ENCODE data around the gene EFCAB12.

The EFCAB12 gene

DNA sequence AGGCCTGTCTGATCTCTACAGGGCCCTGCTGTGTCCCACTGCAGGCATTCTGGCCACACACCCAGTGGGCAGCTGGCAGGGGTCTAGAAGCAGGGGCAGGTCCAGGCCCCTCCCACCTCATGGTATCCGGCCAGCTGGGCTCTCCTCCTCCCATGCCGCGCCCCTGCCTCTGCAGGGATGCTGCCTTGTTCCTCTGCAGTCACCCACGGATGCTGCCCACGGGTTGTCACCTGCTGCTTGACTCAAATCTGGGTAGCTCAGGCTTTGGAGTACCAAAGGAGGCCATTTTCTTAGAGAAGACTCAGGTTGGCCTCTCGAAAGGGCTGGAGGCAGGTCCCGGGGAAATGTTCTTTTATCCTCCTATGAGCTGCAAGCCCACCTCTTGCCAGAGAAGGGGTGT is 25.0 kb downstream of the EFCAB12 start:
- Histone ChIP-seq H3K4ac (ENCODE audit: low read length) (no peak overlapping the region), H2AFZ (ENCODE audit: low read length) (peak overlapping the region; percentile 30), H3K4me3 (ENCODE audit: low read length in 2 of 2) (no peak overlapping the region), H3K4me1 (ENCODE audit: control insufficient read depth in 2 of 2, insufficient read depth in 1 of 2, low read depth in 1 of 2, low read length in 2 of 2) (peaks cover 0 to 1% of the 10 kb centered on the region in 2 donors), H3K14ac (ENCODE audit: low read length) (no peak overlapping the region), H4K8ac (ENCODE audit: low read depth, low read length) (no peak overlapping the region), H3K4me2 (ENCODE audit: insufficient read depth, low read length, poor library complexity, severe bottlenecking) (no peak overlapping the region), H2AK5ac (ENCODE audit: low read depth, low read length) (no peak overlapping the region), H4K91ac (ENCODE audit: low read depth, low read length, poor library complexity) (no peak overlapping the region), H3K9ac (ENCODE audit: low read depth, low read length, poor library complexity) (peak overlapping the region; percentile 26), H3K27ac (replicated peaks; ENCODE audit: low read length) (no peak overlapping the region), H2BK5ac (ENCODE audit: low read length) (peak overlapping the region; percentile 83), H2BK120ac (ENCODE audit: low read depth, low read length) (no peak overlapping the region), H3K79me1 (ENCODE audit: low read depth, low read length) (no peaks in the 10 kb centered on the region), H2BK12ac (ENCODE audit: low read length) (no peak overlapping the region), H3K18ac (ENCODE audit: low read length) (no peak overlapping the region), H3K23ac (ENCODE audit: low read depth, low read length, poor library complexity) (no peak overlapping the region), H2BK15ac (ENCODE audit: low read length) (no peak overlapping the region), H3K36me3 (replicated peaks in 1 of 2; ENCODE audit: control insufficient read depth in 2 of 2, insufficient read depth in 2 of 2, low read length in 2 of 2) (no peaks in the 10 kb centered on the region), H3K9me3 (replicated peaks in 1 of 2; ENCODE audit: control insufficient read depth in 2 of 2, insufficient read depth in 1 of 2, low read depth in 1 of 2, low read length in 2 of 2) (no peaks in the 10 kb centered on the region), H3K27me3 (ENCODE audit: control insufficient read depth in 3 of 3, insufficient read depth in 3 of 3, low read depth in 1 of 3, low read length in 3 of 3) (peaks cover 0 to 6% (median 0%) of the 10 kb centered on the region in 3 experiments)
- no peak for DNase-seq (ENCODE audit: low spot score)
- WGBS, 2 donors (ENCODE audit: extremely low coverage in 2 of 2, insufficient read length in 2 of 2, insufficient replicate concordance in 1 of 2): no CpG with 5 or more reads among the region's 7 CpGs

GRCh38 chr3:129402616-129403015 is 25.8 kb downstream of the EFCAB12 start:
- no peak overlapping the region for H3K4ac ChIP-seq (ENCODE audit: low read length)
- no peak overlapping the region for H2AK5ac ChIP-seq (ENCODE audit: low read depth, low read length)
- no peak overlapping the region for H2BK15ac ChIP-seq (ENCODE audit: low read length)
- H3K27ac ChIP-seq (replicated peaks; ENCODE audit: low read length): no peak overlapping the region
- no peak overlapping the region for H2AFZ ChIP-seq (ENCODE audit: low read length)
- no peak overlapping the region for H2BK12ac ChIP-seq (ENCODE audit: low read length)
- H3K14ac ChIP-seq (ENCODE audit: low read length): no peak overlapping the region
- peaks cover 3% of the 10 kb centered on the region for H3K79me1 ChIP-seq (ENCODE audit: low read depth, low read length)
- H2BK120ac ChIP-seq (ENCODE audit: low read depth, low read length): no peak overlapping the region
- peaks cover 0 to 6% (median 0%) of the 10 kb centered on the region in 3 experiments for H3K27me3 ChIP-seq (ENCODE audit: control insufficient read depth in 3 of 3, insufficient read depth in 3 of 3, low read depth in 1 of 3, low read length in 3 of 3)
- H3K4me3 ChIP-seq (ENCODE audit: low read length in 2 of 2): no peak overlapping the region
- H3K18ac ChIP-seq (ENCODE audit: low read length): no peak overlapping the region
- peaks cover 3 to 5% of the 10 kb centered on the region in 2 donors for H3K4me1 ChIP-seq (ENCODE audit: control insufficient read depth in 2 of 2, insufficient read depth in 1 of 2, low read depth in 1 of 2, low read length in 2 of 2)
- H4K91ac ChIP-seq (ENCODE audit: low read depth, low read length, poor library complexity): no peak overlapping the region
- no peaks in the 10 kb centered on the region for H3K9me3 ChIP-seq (replicated peaks in 1 of 2; ENCODE audit: control insufficient read depth in 2 of 2, insufficient read depth in 1 of 2, low read depth in 1 of 2, low read length in 2 of 2)
- no peak overlapping the region for H4K8ac ChIP-seq (ENCODE audit: low read depth, low read length)
- no peak overlapping the region for H3K9ac ChIP-seq (ENCODE audit: low read depth, low read length, poor library complexity)
- WGBS, 2 donors (ENCODE audit: extremely low coverage in 2 of 2, insufficient read length in 2 of 2, insufficient replicate concordance in 1 of 2): no CpG with 5 or more reads among the region's 4 CpGs
- H2BK5ac ChIP-seq (ENCODE audit: low read length): no peak overlapping the region
- H3K23ac ChIP-seq (ENCODE audit: low read depth, low read length, poor library complexity): no peak overlapping the region
- peaks cover 0 to under 1% of the 10 kb centered on the region in 2 donors for H3K36me3 ChIP-seq (replicated peaks in 1 of 2; ENCODE audit: control insufficient read depth in 2 of 2, insufficient read depth in 2 of 2, low read length in 2 of 2)
- DNase-seq (ENCODE audit: low spot score): no peak
- H3K4me2 ChIP-seq (ENCODE audit: insufficient read depth, low read length, poor library complexity, severe bottlenecking): no peak overlapping the region

DNA sequence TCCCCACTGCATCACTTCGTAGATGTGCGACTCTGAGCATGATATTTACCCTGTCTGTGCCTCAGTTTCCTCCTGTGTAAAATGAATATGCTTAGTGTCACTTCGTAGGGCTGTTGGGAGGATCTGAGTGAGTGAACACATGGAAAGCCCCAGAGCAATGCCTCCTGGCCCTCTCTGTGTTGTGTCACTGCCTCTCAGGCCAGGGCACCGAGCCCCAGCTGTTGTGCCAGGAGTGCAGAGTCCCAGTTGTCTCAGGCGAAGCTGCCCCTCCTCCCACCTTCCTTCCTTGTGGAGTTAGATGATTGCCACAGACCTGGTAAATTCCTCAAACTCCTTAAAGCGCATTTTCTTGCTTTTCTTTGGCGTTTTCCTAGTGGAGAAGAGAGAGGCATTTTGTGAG is 26.2 kb downstream of the EFCAB12 start:
- H3K4ac ChIP-seq (ENCODE audit: low read length): no peak overlapping the region
- H4K8ac ChIP-seq (ENCODE audit: low read depth, low read length): no peak overlapping the region
- H3K4me3 ChIP-seq (ENCODE audit: low read length in 2 of 2): no peak overlapping the region
- peaks cover 3 to 5% of the 10 kb centered on the region in 2 donors for H3K4me1 ChIP-seq (ENCODE audit: control insufficient read depth in 2 of 2, insufficient read depth in 1 of 2, low read depth in 1 of 2, low read length in 2 of 2)
- H3K18ac ChIP-seq (ENCODE audit: low read length): no peak overlapping the region
- no peak overlapping the region for H3K4me2 ChIP-seq (ENCODE audit: insufficient read depth, low read length, poor library complexity, severe bottlenecking)
- H2BK5ac ChIP-seq (ENCODE audit: low read length): no peak overlapping the region
- H3K27me3 ChIP-seq (ENCODE audit: control insufficient read depth in 3 of 3, insufficient read depth in 3 of 3, low read depth in 1 of 3, low read length in 3 of 3): peaks cover 0 to 6% (median 0%) of the 10 kb centered on the region in 3 experiments
- H3K14ac ChIP-seq (ENCODE audit: low read length): no peak overlapping the region
- H3K23ac ChIP-seq (ENCODE audit: low read depth, low read length, poor library complexity): no peak overlapping the region
- H2AFZ ChIP-seq (ENCODE audit: low read length): no peak overlapping the region
- no peak for DNase-seq (ENCODE audit: low spot score)
- WGBS, 2 donors (ENCODE audit: extremely low coverage in 2 of 2, insufficient read length in 2 of 2, insufficient replicate concordance in 1 of 2): no CpG with 5 or more reads among the region's 7 CpGs
- H3K9ac ChIP-seq (ENCODE audit: low read depth, low read length, poor library complexity): no peak overlapping the region
- no peak overlapping the region for H2AK5ac ChIP-seq (ENCODE audit: low read depth, low read length)
- H3K9me3 ChIP-seq (replicated peaks in 1 of 2; ENCODE audit: control insufficient read depth in 2 of 2, insufficient read depth in 1 of 2, low read depth in 1 of 2, low read length in 2 of 2): no peaks in the 10 kb centered on the region
- no peak overlapping the region for H2BK15ac ChIP-seq (ENCODE audit: low read length)
- peaks cover 4% of the 10 kb centered on the region for H3K79me1 ChIP-seq (ENCODE audit: low read depth, low read length)
- H2BK12ac ChIP-seq (ENCODE audit: low read length): no peak overlapping the region
- H4K91ac ChIP-seq (ENCODE audit: low read depth, low read length, poor library complexity): no peak overlapping the region
- H3K27ac ChIP-seq (replicated peaks; ENCODE audit: low read length): no peak overlapping the region
- peaks cover 0 to 5% of the 10 kb centered on the region in 2 donors for H3K36me3 ChIP-seq (replicated peaks in 1 of 2; ENCODE audit: control insufficient read depth in 2 of 2, insufficient read depth in 2 of 2, low read length in 2 of 2)
- no peak overlapping the region for H2BK120ac ChIP-seq (ENCODE audit: low read depth, low read length)

DNA sequence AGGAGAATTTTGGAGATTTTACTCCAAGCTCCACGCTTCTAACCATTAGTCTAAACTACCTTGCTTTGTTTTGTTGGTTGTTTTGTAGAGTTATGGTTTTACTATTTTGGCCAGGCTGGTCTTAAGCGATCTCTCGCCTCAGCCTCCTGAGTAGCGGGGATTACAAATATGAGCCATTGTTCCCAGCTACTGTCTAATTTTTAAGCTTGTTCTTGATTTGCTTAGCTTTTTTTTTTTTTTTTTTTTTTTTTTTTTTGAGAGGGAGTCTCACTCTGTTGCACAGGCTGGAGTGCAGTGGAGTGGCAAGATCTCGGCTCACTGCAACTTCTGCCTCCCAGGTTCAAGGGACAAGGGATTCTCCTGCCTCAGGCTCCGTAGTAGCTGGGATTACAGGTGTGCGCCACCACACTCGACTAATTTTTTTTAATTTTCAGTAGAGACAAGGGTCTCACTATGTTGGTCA is 28.5 kb downstream of the EFCAB12 start:
- no peak overlapping the region for H3K27ac ChIP-seq (replicated peaks; ENCODE audit: low read length)
- H3K4me3 ChIP-seq (ENCODE audit: low read length in 2 of 2): peak overlapping the region in 1 of 2 donors; percentile 97
- DNase-seq (ENCODE audit: low spot score): no peak
- H4K91ac ChIP-seq (ENCODE audit: low read depth, low read length, poor library complexity): no peak overlapping the region
- no peak overlapping the region for H2BK12ac ChIP-seq (ENCODE audit: low read length)
- H3K4ac ChIP-seq (ENCODE audit: low read length): no peak overlapping the region
- H3K9me3 ChIP-seq (replicated peaks in 1 of 2; ENCODE audit: control insufficient read depth in 2 of 2, insufficient read depth in 1 of 2, low read depth in 1 of 2, low read length in 2 of 2): no peaks in the 10 kb centered on the region
- H3K9ac ChIP-seq (ENCODE audit: low read depth, low read length, poor library complexity): no peak overlapping the region
- H2BK15ac ChIP-seq (ENCODE audit: low read length): no peak overlapping the region
- peak overlapping the region; percentile 91 for H2AFZ ChIP-seq (ENCODE audit: low read length)
- no peak overlapping the region for H2BK120ac ChIP-seq (ENCODE audit: low read depth, low read length)
- peaks cover 0 to 5% (median 0%) of the 10 kb centered on the region in 3 experiments for H3K27me3 ChIP-seq (ENCODE audit: control insufficient read depth in 3 of 3, insufficient read depth in 3 of 3, low read depth in 1 of 3, low read length in 3 of 3)
- no peak overlapping the region for H3K23ac ChIP-seq (ENCODE audit: low read depth, low read length, poor library complexity)
- no peak overlapping the region for H3K18ac ChIP-seq (ENCODE audit: low read length)
- peaks cover 4 to 22% of the 10 kb centered on the region in 2 donors for H3K36me3 ChIP-seq (replicated peaks in 1 of 2; ENCODE audit: control insufficient read depth in 2 of 2, insufficient read depth in 2 of 2, low read length in 2 of 2)
- WGBS, 2 donors (ENCODE audit: extremely low coverage in 2 of 2, insufficient read length in 2 of 2, insufficient replicate concordance in 1 of 2): no CpG with 5 or more reads among the region's 8 CpGs
- H3K4me2 ChIP-seq (ENCODE audit: insufficient read depth, low read length, poor library complexity, severe bottlenecking): no peak overlapping the region
- peaks cover 3 to 5% of the 10 kb centered on the region in 2 donors for H3K4me1 ChIP-seq (ENCODE audit: control insufficient read depth in 2 of 2, insufficient read depth in 1 of 2, low read depth in 1 of 2, low read length in 2 of 2)
- H2BK5ac ChIP-seq (ENCODE audit: low read length): no peak overlapping the region
- no peak overlapping the region for H3K14ac ChIP-seq (ENCODE audit: low read length)
- H3K79me1 ChIP-seq (ENCODE audit: low read depth, low read length): peaks cover 8% of the 10 kb centered on the region
- H2AK5ac ChIP-seq (ENCODE audit: low read depth, low read length): no peak overlapping the region
- no peak overlapping the region for H4K8ac ChIP-seq (ENCODE audit: low read depth, low read length)
